ENCODE data around the gene ARHGAP26. TPM values are rescaled to one million over a fixed set of nuclear protein-coding genes. Genes with fewer than 3 reads are reported as not detected.
A peak's percentile ranks its signal among the peaks of the same experiment; 100 is the strongest.

Gene ARHGAP26
- total RNA-seq, 4 donors from 2014 or later, result 11.1 to 36.1 (median 21.8) TPM

DNA sequence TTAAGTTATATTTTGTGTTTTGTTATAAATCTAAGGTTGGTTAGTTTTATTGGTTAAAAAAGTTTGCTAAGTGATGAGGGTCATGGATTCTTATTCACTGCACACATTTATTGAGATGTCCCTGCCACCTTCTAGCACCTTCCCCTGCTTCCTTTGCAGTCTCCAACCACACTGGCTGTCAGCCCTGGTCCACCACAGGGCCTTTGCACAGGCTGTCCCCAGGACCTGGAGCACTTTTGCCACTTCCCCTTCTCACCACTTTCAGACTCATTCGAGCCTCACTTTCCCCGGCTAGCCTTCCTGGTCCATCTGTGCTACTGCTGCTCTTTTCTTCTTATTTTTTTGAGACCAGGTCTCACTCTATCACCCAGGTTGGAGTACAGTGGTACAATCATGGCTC lies 45.3 kb downstream of the ARHGAP26 start:
- Histone ChIP-seq H3K27me3 (no peaks in the 10 kb centered on the region), H3K4me1 (peaks cover 57% of the 10 kb centered on the region), H3K36me3 (no peaks in the 10 kb centered on the region), H3K4me3 (no peak overlapping the region), H3K27ac (no peak overlapping the region), H3K9me3 (no peaks in the 10 kb centered on the region)
- DNase-seq (ENCODE audit: low spot score in 2 of 2), result no peak
- TF ChIP-seq POLR2AphosphoS5 (IDR thresholded peaks at IDR 0.05), result no peak
- no peak for TF ChIP-seq POLR2A (IDR thresholded peaks at IDR 0.05)
- TF ChIP-seq, protein P1, sequence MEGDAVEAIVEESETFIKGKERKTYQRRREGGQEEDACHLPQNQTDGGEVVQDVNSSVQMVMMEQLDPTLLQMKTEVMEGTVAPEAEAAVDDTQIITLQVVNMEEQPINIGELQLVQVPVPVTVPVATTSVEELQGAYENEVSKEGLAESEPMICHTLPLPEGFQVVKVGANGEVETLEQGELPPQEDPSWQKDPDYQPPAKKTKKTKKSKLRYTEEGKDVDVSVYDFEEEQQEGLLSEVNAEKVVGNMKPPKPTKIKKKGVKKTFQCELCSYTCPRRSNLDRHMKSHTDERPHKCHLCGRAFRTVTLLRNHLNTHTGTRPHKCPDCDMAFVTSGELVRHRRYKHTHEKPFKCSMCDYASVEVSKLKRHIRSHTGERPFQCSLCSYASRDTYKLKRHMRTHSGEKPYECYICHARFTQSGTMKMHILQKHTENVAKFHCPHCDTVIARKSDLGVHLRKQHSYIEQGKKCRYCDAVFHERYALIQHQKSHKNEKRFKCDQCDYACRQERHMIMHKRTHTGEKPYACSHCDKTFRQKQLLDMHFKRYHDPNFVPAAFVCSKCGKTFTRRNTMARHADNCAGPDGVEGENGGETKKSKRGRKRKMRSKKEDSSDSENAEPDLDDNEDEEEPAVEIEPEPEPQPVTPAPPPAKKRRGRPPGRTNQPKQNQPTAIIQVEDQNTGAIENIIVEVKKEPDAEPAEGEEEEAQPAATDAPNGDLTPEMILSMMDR (IDR thresholded peaks at IDR 0.05), result no peak
- no peak for TF ChIP-seq EP300 (IDR thresholded peaks at IDR 0.05)
- WGBS, result 96% methylated on average over 2 of the region's 2 CpGs

DNA sequence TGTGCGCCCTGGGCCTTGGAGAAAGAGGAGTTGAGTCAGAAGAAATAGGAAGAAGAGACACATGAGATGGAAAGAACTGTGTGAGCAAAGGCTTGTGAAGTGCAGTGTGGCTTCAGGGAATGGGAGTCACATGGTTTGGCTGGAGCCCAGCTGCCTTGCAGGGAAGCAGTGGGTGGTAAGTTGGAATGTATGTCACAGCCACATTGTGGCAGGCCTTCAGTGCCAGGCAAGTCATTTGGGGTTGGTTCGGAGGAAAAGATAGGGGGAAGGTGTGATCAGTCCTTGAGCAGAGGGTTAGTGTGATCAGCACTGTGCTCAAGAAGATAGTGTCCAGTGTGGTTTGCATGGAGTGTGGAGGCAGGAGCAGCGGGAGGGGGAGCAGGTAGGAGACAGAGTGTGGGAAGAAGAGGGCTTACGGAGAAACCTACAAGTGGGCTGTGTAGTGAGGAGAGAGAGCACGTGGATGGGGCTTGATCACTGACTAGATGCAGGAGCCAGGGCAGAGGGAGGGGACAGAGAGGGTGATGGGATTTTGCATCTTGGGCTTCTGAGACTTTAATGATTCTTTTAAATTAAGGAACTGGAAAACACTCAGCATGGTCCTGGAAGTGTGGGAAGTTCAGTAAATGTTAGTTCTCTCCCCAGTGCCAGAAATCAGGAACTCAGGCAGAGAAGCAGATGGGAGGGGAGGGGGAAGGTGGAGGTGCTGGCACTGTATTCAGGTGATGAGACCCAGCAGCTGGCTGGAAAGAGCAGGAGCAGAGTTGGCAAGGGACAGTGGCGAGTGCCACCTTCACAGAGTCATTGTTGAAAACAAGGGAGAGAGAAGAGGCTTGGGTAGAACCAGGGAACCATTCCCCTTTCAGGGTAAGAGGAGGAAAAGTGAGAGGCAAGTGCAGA lies 46.6 kb downstream of the ARHGAP26 start:
- TF ChIP-seq, protein P1 (IDR thresholded peaks at IDR 0.05), result no peak
- TF ChIP-seq EP300 (IDR thresholded peaks at IDR 0.05) (no peak), POLR2A (IDR thresholded peaks at IDR 0.05) (no peak), POLR2AphosphoS5 (IDR thresholded peaks at IDR 0.05) (no peak)
- no peaks in the 10 kb centered on the region for H3K9me3 ChIP-seq
- H3K36me3 ChIP-seq, result no peaks in the 10 kb centered on the region
- WGBS, result 71% methylated on average over 6 of the region's 6 CpGs
- peak overlapping the region; percentile 6 for H3K27ac ChIP-seq
- no peaks in the 10 kb centered on the region for H3K27me3 ChIP-seq
- DNase-seq (ENCODE audit: low spot score in 2 of 2), result no peak
- peaks cover 59% of the 10 kb centered on the region for H3K4me1 ChIP-seq
- H3K4me3 ChIP-seq, result no peak overlapping the region

DNA sequence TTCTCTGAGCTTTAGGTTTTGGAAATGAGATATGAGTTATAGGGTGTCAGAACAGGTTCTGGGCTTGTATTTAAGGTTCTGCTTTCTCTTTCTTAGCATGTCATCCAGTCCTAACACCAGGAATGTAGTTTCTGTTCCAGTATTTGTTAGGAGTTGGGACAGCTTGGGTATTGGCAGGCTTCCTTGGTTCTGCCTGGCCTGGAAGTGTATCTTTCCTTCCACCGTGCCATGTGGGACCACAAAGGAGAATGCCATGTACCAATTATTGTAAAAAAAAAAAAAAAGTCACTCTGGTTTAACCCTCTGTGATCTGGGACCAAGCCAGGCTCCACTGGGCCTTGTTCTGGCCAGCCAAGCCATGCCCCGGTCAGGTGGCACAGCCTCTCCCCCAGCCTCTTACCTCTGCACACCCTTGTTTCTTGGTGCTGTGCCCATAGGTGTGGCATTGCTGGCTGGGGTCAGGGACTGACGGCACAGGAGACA lies 47.8 kb downstream of the ARHGAP26 start:
- WGBS, result 25% methylated on average over 2 of the region's 3 CpGs
- Histone ChIP-seq H3K27me3 (no peaks in the 10 kb centered on the region), H3K4me3 (no peak overlapping the region), H3K36me3 (no peaks in the 10 kb centered on the region), H3K4me1 (peaks cover 63% of the 10 kb centered on the region), H3K27ac (peak overlapping the region; percentile 51), H3K9me3 (no peaks in the 10 kb centered on the region)
- DNase-seq (ENCODE audit: low spot score in 2 of 2), result no peak
- TF ChIP-seq POLR2A (IDR thresholded peaks at IDR 0.05), result no peak
- peak in 1 of 3 donors; percentile 19 for TF ChIP-seq POLR2AphosphoS5 (IDR thresholded peaks at IDR 0.05)
- no peak for TF ChIP-seq EP300 (IDR thresholded peaks at IDR 0.05)
- TF ChIP-seq, protein P1 (IDR thresholded peaks at IDR 0.05), result no peak

DNA sequence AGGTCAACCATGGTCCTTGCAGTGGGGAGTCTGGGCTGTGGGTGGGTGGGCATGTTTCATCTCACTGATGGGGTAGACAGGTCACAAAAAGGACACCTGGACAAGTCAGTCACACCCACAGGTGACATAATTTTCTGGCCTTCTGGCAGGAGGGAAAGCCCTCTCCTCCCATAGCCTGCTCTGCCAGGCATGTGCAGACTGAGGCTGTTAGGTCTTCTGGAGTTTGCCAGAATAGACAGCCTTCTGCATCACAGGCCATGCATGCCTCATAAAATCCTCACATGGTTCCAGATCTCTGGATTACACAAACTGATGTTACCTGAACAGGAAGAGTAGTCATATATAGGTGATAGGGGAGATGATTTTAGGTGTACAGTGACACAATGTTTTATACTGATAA lies 49.1 kb downstream of the ARHGAP26 start:
- TF ChIP-seq EP300 (IDR thresholded peaks at IDR 0.05) (no peak), POLR2A (IDR thresholded peaks at IDR 0.05) (no peak), POLR2AphosphoS5 (IDR thresholded peaks at IDR 0.05) (no peak)
- TF ChIP-seq, protein P1 (IDR thresholded peaks at IDR 0.05), result no peak
- H3K36me3 ChIP-seq, result no peaks in the 10 kb centered on the region
- H3K27ac ChIP-seq, result no peak overlapping the region
- no peak overlapping the region for H3K4me3 ChIP-seq
- no peak for DNase-seq (ENCODE audit: low spot score in 2 of 2)
- no peaks in the 10 kb centered on the region for H3K27me3 ChIP-seq
- H3K4me1 ChIP-seq, result peaks cover 69% of the 10 kb centered on the region
- H3K9me3 ChIP-seq, result no peaks in the 10 kb centered on the region

DNA sequence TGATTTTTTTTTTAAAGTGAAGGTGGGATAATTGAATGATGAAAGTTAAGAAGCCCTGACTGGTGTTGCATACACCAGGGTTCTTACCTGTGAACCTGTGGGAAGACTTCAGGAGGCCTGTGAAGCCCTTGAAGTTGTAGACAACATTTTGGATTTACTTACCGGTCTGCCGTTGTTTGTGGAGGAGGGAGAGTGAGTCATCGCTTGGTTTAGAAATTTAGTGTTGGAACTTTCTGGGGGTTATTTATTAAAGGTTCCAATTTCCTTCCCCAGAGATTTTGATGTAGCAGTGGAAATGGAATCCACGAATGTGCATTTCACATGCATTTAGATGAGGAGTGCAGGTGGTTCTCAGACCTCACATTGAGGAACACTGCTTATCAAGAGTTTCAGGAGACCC lies 49.6 kb downstream of the ARHGAP26 start:
- H3K36me3 ChIP-seq, result no peaks in the 10 kb centered on the region
- no peak overlapping the region for H3K27ac ChIP-seq
- TF ChIP-seq POLR2AphosphoS5 (IDR thresholded peaks at IDR 0.05), result no peak
- TF ChIP-seq, protein P1 (IDR thresholded peaks at IDR 0.05), result no peak
- TF ChIP-seq POLR2A (IDR thresholded peaks at IDR 0.05), result no peak
- no peak for TF ChIP-seq EP300 (IDR thresholded peaks at IDR 0.05)
- no peaks in the 10 kb centered on the region for H3K27me3 ChIP-seq
- H3K9me3 ChIP-seq, result no peaks in the 10 kb centered on the region
- DNase-seq (ENCODE audit: low spot score in 2 of 2), result no peak
- 46% methylated on average over 4 of the region's 4 CpGs for WGBS
- H3K4me1 ChIP-seq, result peaks cover 69% of the 10 kb centered on the region
- H3K4me3 ChIP-seq, result no peak overlapping the region
